SU-DHL-6 (cell line): ENCODE data around the gene ARHGAP21.

Source experiments
- H2AFZ ChIP-seq: fragments of 200-600 bp; sonication (generic); 2 replicates; pipeline ENCODE4 v1.6.1; 2014; ENCODE audit warnings: low read depth, mild to moderate bottlenecking, moderate library complexity, mixed read lengths, antibody characterized with exemption, low read length; ENCODE audit not compliant: severe bottlenecking
- H3F3A ChIP-seq: fragments of 200-600 bp; shearing (Covaris generic); 2 replicates; pipeline ENCODE4 v1.6.0; 2016; ENCODE audit warnings: antibody characterized with exemption, mild to moderate bottlenecking; ENCODE audit not compliant: insufficient read depth
- H3K27ac ChIP-seq: fragments of 200-600 bp; sonication (generic); 2 replicates; pipeline ENCODE4 v1.5.1; 2016; ENCODE audit warnings: low read depth, mild to moderate bottlenecking, low read length, moderate library complexity, mixed read lengths
- H3K27me3 ChIP-seq: fragments of 200-600 bp; sonication (generic), shearing (Covaris generic); 2 replicates; pipeline ENCODE4 v1.6.0; 2014; ENCODE audit warnings: mild to moderate bottlenecking, low read length
- H3K36me3 ChIP-seq: fragments of 200-600 bp; sonication (generic); 2 replicates; pipeline ENCODE4 v1.6.1; 2014; ENCODE audit warnings: mild to moderate bottlenecking, low read length, mixed read lengths
- H3K4me2 ChIP-seq: fragments of 300-600, 200-600 bp; shearing (Covaris generic), sonication (generic); 2 replicates; pipeline ENCODE4 v1.6.0; 2014; ENCODE audit warnings: low read length, low read depth, mild to moderate bottlenecking; ENCODE audit not compliant: poor library complexity, severe bottlenecking
- H3K4me3 ChIP-seq: fragments of 200-600 bp; sonication (generic); 2 replicates; pipeline ENCODE4 v1.5.1; 2014; ENCODE audit warnings: antibody characterized with exemption, low read length, mild to moderate bottlenecking, mixed read lengths; ENCODE audit not compliant: insufficient read depth, poor library complexity, severe bottlenecking
- H3K79me2 ChIP-seq: fragments of 200-600 bp; sonication (generic); 2 replicates; pipeline ENCODE4 v1.6.1; 2014; ENCODE audit warnings: mild to moderate bottlenecking, low read length, moderate library complexity; ENCODE audit not compliant: insufficient read depth
- H3K9ac ChIP-seq: fragments of 200-600 bp; sonication (generic); 2 replicates; pipeline ENCODE4 v1.7.0; 2014; ENCODE audit warnings: mild to moderate bottlenecking, low read length
- H3K9me2 ChIP-seq: fragments of 200-600 bp; sonication (generic); replicated peaks from 2 replicates; pipeline ENCODE4 v1.6.1; 2014; ENCODE audit warnings: low read length; ENCODE audit not compliant: insufficient read depth
- H3K9me3 ChIP-seq: fragments of 200-600 bp; sonication (generic); 2 replicates; pipeline ENCODE4 v1.6.1; 2014; ENCODE audit warnings: low read length, mixed read lengths; ENCODE audit not compliant: insufficient read depth
- H4K20me1 ChIP-seq: fragments of 200-600 bp; sonication (generic); 2 replicates; pipeline ENCODE4 v1.6.1; 2014; ENCODE audit warnings: low read depth, mild to moderate bottlenecking, antibody characterized with exemption, low read length, moderate library complexity, mixed read lengths
- EZH2phosphoT487 ChIP-seq: fragments of 200-600 bp; sonication (generic), shearing (Covaris generic); conservative IDR thresholded peaks from 2 replicates; pipeline ENCODE4 v1.6.1; 2018; ENCODE audit warnings: mild to moderate bottlenecking, antibody characterized with exemption, low read length, moderate library complexity, mixed read lengths
- TF ChIP-seq, protein P1 (sequence below): fragments of 200-600 bp; sonication (generic); IDR thresholded peaks from one replicate; pipeline ENCODE4 v1.5.1; 2017; ENCODE audit warnings: antibody characterized with exemption, mild to moderate bottlenecking, low read length, moderate library complexity; ENCODE audit not compliant: insufficient read depth, poor library complexity, severe bottlenecking

Gene ARHGAP21

DNA sequence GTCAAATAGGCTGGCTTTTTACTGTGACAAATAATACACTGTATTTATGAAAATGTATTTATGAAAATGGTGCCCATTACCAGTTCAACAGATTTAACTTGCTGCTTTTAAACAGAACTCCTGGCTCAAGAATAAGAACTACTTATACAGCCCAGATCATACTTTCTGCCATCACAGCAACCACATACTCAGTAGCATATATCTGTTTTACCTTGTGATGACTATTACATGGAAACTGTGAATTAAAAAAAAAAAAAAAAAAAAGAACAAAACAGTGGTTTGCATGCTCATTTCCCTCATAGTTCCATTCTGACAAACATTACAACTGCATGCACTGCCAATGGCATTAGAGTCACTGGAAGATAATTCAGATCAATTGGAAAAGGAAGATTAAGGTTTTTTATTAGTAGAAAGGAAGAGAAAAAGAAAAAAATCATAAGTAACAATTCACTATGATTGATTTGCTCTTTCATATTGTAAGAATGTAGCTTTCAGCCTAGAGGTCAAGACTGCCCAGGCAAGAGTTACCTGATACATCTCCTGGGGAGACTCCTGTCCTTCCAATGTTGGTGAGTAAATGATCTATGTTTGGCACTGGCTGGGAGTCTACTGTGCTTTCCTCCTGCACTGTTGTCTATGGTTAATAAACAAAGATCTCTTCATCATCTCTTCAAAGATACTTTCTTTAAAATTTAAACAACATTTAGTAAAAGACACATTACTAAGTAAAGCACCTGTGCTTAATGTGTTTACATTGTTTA, 132.8 kb downstream of the ARHGAP21 start:
- H3K9ac ChIP-seq, result no peak overlapping the region
- no peaks in the 10 kb centered on the region for H3K36me3 ChIP-seq
- no peaks in the 10 kb centered on the region for H3F3A ChIP-seq

GRCh38 chr10:24589265-24589664, 134.4 kb downstream of the ARHGAP21 start:
- no peak for TF ChIP-seq EZH2phosphoT487
- TF ChIP-seq, protein P1, sequence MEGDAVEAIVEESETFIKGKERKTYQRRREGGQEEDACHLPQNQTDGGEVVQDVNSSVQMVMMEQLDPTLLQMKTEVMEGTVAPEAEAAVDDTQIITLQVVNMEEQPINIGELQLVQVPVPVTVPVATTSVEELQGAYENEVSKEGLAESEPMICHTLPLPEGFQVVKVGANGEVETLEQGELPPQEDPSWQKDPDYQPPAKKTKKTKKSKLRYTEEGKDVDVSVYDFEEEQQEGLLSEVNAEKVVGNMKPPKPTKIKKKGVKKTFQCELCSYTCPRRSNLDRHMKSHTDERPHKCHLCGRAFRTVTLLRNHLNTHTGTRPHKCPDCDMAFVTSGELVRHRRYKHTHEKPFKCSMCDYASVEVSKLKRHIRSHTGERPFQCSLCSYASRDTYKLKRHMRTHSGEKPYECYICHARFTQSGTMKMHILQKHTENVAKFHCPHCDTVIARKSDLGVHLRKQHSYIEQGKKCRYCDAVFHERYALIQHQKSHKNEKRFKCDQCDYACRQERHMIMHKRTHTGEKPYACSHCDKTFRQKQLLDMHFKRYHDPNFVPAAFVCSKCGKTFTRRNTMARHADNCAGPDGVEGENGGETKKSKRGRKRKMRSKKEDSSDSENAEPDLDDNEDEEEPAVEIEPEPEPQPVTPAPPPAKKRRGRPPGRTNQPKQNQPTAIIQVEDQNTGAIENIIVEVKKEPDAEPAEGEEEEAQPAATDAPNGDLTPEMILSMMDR, result no peak
- no peak overlapping the region for H3K9ac ChIP-seq
- H3K4me2 ChIP-seq, result no peak overlapping the region
- H2AFZ ChIP-seq, result no peak overlapping the region
- no peak overlapping the region for H3K27ac ChIP-seq
- no peak overlapping the region for H3K4me3 ChIP-seq
- no peaks in the 10 kb centered on the region for H3F3A ChIP-seq
- H4K20me1 ChIP-seq, result no peaks in the 10 kb centered on the region
- no peaks in the 10 kb centered on the region for H3K9me2 ChIP-seq
- H3K9me3 ChIP-seq, result no peaks in the 10 kb centered on the region
- H3K79me2 ChIP-seq, result no peaks in the 10 kb centered on the region
- no peaks in the 10 kb centered on the region for H3K36me3 ChIP-seq
- H3K27me3 ChIP-seq, result no peaks in the 10 kb centered on the region

More for the DNA sequence above, 132.8 kb downstream of the ARHGAP21 start:
- no peak overlapping the region for H3K4me2 ChIP-seq
- no peaks in the 10 kb centered on the region for H3K79me2 ChIP-seq
- TF ChIP-seq, protein P1, result no peak
- TF ChIP-seq EZH2phosphoT487, result no peak
- no peak overlapping the region for H3K4me3 ChIP-seq
- H2AFZ ChIP-seq, result no peak overlapping the region
- no peak overlapping the region for H3K27ac ChIP-seq
- no peaks in the 10 kb centered on the region for H3K9me2 ChIP-seq
- H3K9me3 ChIP-seq, result no peaks in the 10 kb centered on the region
- no peaks in the 10 kb centered on the region for H4K20me1 ChIP-seq
- no peaks in the 10 kb centered on the region for H3K27me3 ChIP-seq

DNA sequence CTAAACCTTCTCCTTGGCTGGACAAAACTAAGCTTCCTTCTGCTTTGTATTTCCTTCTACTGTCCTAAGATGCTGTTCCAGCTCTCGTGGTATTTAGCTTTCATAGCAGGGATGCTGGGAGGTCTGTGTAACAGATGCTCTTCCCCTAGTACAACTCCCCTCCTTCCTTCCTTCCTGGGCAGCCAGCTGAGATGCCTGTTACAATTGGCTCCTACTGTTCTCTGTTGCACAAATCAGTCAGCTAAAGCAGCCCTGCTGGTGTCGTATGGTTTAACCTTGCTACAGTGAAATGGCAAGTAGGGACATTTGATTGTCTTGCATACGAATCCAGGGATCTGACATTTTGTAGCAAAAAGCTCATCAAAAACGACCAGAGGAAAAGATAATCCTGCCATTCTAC, 143.8 kb downstream of the ARHGAP21 start:
- no peak overlapping the region for H3K9ac ChIP-seq
- H3K27ac ChIP-seq, result no peak overlapping the region
- H3K9me3 ChIP-seq, result no peaks in the 10 kb centered on the region
- TF ChIP-seq EZH2phosphoT487, result no peak
- TF ChIP-seq, protein P1, result no peak
- H3K4me2 ChIP-seq, result no peak overlapping the region
- no peaks in the 10 kb centered on the region for H3K36me3 ChIP-seq
- H3K27me3 ChIP-seq, result no peaks in the 10 kb centered on the region
- H3K79me2 ChIP-seq, result no peaks in the 10 kb centered on the region
- H3K4me3 ChIP-seq, result no peak overlapping the region
- H4K20me1 ChIP-seq, result no peaks in the 10 kb centered on the region
- no peaks in the 10 kb centered on the region for H3K9me2 ChIP-seq
- no peak overlapping the region for H2AFZ ChIP-seq
- no peaks in the 10 kb centered on the region for H3F3A ChIP-seq
